GM21723 (cell line): Measurements from ENCODE around the gene C1orf21.

Experiments
- ATAC-seq: cut with Tn5 transposase; IDR thresholded peaks from one replicate; pipeline ENCODE4 v1.9.1; 2021; ENCODE audit warnings: mild to moderate bottlenecking, moderate library complexity; ENCODE audit not compliant: unreplicated experiment

Gene C1orf21

GRCh38 chr1:184408580-184408979 lies 21.8 kb downstream of the C1orf21 start:
- no peak for ATAC-seq

DNA sequence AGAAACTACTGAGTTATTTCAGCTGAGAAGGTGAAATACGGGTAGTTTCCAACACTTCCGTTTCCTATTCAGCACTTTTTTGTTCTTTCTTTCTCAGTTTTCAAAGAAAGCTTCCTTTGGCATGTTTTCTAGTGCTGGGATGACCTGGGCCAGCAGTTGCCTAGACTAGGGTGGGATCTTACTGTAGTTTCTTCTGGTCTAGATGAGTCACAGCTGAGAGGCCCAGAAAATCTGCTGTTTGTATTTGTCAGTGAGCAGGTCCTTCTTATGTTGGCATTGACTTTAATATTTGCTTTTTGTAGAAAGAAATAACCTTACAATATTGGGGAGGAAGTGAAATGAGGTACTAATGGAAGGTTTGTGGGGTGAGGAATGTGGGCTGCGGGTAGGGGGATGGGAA lies 22.2 kb downstream of the C1orf21 start:
- ATAC-seq = no peak

DNA sequence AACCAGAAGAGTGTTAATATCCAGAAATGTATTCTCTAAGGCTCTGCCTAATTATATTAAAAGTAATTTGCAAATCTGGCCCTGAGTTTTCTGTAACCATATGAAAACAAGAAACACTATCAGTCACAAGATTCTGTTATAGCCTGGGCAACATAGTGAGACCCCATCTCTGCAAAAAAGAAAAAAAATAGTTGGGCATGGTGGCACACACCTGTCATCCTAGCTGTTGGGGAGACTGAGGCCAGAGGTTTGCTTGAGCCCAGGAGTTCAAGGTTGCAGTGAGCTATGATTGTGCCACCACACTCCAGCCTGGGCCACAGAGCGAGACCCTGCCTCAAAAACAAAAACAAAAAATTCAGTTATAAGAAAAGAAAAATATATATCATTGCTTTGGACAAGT lies 25.6 kb downstream of the C1orf21 start:
- no peak for ATAC-seq

DNA sequence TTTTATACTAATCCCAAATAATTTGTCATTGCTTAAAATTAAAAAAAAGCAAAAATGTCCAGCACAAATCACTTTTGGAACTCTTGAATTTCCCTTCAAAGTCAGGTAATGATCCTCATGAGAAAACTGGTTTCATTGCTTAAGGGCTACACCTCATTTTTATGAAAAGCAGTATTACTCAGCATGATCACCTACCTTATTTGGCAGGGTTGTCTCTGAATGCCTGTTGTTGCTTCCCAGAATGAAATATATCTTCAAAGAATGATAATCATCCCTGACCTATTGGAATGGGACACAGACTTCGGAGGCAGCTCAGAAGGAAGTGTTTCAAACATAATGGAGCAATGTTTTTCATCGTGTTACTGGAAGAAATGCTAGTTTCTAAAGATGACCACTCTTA lies 29.7 kb downstream of the C1orf21 start:
- no peak for ATAC-seq

- ATAC-seq = no peak
Observed at GRCh38 chr1:184416946-184417345, 30.1 kb downstream of the C1orf21 start.

- ATAC-seq = no peak
Observed at GRCh38 chr1:184417916-184418315, 31.1 kb downstream of the C1orf21 start.

DNA sequence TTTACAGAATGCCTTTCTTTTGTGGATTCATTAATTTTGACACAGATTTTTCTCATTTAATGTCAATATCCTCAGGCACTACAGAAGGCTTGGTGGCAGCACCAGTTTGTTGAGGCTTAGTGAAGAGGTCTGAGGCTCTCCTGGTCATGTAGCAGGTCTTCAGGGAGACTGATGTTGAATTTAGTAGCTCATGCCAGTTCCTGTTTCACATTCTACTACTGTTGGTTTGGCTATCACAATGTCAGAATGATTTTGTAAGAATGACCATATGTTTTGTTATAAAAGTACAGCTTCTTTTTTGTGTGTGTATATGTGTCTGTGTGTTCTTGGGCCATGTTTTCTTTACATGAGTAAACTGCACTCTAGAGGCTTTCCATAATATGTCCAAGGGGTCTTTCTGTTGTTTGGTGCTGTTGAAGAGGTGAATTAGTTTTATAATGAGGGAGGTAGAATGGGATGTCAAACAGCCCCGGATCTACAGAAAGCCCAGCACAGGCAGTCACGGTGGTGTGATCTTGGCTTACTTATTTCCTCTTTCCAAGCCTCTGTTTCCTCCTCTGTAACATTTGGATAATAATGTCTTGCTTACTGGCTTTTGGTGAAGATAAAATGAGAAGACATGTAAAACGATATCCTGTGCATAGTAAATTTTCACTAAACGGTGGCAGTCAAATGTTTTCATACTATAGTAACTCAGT lies 32.0 kb downstream of the C1orf21 start:
- no peak for ATAC-seq

DNA sequence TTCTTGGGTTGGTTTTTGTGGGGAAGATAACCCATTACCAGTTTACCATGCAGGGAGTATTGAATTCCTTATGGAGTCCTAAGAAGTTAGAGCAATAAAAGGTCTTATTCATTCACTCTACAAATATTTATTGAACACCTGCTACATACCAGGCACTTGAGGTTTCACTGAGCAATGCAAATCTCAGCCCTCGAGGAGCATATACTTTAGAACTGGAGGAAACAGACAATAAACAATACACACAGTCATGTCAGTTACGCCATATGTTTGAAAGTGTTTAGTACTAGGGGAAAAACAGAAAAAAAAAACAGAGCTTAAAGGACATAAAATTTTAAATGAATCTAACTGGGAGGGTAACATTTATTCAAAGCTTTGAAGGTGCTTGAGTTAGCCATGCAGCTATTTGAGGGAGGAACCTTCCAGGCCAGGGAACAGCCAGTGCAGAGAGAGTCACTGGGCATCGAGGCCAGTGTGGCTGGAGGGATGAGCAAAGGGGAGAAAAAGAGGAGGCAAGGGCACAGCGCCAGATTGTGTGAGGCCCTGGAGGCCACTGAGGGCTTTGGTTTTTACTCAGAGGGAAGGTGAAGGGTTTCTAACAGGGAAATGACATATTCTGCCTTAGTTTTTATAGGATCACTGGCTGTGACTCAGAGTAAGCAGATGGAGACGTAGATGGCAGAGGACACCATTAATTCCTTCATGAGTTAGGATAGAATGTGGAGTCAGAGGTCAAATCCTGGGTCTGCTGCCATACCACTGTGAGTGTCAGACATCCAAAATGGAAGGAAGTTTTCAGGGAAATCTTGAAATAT lies 32.7 kb downstream of the C1orf21 start:
- no peak for ATAC-seq

DNA sequence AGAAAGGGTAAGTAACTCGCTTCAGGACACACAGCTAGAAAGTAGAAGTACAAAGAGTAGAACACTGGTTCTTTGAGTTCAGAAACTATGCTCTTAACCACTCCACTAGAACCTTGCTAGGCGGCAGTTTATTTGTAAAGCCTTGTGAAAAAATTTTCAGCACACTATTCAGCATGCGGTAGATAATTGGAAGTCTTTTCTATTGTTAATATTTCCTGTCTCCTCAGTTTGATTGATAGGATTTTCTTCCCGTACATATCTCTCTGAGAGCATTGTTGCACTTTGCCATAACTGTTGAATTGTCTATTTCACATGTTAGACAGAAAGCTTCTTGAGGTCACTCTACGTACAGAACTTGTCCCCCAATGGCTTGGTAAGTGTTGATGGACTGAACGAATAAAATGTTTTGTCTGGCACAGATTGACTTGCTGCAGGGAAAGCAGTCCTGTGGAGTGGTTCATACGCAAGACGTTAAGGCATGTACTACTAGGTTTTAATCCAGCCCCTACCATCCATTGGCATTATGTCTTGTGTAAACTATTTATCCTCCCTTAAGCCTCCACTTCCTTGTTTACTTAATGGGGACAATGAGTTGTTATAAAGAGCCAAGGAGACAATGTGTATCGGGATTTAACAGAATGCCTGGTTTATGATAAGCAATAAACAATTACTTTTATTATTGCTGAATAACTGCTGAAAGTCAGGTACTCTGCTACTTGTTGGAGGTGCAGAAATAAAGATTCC lies 35.8 kb downstream of the C1orf21 start:
- no peak for ATAC-seq

- ATAC-seq = no peak
Observed at GRCh38 chr1:184423649-184424048, 36.8 kb downstream of the C1orf21 start.

GRCh38 chr1:184424157-184424556 lies 37.3 kb downstream of the C1orf21 start:
- ATAC-seq = no peak

DNA sequence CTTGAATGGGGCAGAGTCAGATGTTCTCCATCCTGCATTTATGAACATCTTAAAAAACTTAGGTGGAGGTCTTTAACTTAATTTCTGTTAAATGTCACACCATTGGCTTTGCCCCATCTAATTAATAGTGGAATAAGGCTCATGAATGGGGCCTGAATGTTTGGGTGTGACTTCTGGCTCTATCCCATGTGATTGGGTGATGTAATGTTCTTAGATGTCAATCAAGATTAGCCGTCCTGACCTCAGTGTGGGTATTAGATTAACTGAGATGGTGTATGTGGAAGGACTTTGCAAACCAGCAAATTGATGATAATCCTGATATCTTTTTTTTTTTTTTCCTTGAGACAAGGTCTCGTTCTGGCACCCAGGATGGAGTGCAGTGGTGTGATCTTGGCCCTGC lies 38.1 kb downstream of the C1orf21 start:
- ATAC-seq = no peak

DNA sequence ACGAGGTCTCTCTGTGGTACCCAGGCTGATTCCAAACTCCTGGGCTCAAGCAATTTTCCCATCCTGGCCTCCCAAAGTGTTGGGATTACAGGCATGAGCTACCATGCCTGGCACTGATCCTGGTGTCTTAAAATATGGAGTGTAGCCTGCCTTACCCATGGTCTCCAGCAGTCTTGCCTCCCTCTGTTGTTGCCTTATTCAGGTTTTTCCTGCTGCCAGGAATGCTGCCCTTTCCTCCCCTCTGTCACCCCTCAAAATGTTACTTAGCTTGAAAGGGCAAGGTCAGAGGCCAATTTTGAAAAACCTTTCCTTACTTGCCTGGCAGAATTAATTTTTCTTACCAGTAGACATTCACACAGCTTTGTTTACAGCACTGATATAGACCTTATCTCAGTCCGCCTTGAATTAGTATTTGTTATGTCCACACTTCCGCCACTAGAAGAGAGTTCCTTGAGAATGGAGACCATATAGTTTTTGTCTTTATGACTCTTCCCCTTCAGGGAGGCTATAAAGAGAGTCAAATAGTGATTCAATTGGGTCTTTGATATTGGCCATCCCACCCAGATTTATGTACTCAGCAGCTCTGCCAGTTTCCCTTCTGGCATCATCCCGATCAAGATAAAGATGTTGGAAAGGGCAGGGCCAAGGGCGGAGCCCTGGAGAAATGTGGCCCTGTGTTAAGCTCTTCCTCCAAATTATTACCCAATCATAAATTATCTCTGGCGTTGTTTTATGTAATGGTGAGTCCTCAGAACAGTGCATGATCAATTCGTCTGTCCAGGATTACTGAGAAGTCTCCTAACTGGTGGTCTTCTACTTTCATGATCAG lies 38.8 kb downstream of the C1orf21 start:
- ATAC-seq = no peak

GRCh38 chr1:184426278-184426674 lies 39.4 kb downstream of the C1orf21 start:
- ATAC-seq = no peak

GRCh38 chr1:184427722-184428121 lies 40.9 kb downstream of the C1orf21 start:
- no peak for ATAC-seq

DNA sequence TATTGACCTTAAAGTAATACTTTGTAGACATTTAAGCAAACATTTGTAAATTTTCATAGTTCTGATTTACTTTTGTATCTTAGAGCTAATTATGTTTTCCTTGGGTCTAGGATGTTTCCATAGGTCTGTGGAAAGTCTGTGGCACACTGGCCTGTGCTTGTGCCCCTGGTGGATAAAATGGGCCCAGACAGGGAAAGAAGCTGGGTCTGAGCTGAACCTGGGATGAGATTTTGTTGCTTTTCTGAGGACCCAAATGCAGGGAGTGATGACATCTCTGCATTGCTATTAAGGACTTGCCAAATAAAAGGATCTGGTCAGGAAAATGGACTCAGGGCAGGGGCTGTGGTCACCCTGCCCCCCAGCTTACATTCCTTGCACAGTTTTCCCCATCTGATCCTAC lies 41.8 kb downstream of the C1orf21 start:
- ATAC-seq = no peak

GRCh38 chr1:184429335-184429734 lies 42.5 kb downstream of the C1orf21 start:
- ATAC-seq = no peak

DNA sequence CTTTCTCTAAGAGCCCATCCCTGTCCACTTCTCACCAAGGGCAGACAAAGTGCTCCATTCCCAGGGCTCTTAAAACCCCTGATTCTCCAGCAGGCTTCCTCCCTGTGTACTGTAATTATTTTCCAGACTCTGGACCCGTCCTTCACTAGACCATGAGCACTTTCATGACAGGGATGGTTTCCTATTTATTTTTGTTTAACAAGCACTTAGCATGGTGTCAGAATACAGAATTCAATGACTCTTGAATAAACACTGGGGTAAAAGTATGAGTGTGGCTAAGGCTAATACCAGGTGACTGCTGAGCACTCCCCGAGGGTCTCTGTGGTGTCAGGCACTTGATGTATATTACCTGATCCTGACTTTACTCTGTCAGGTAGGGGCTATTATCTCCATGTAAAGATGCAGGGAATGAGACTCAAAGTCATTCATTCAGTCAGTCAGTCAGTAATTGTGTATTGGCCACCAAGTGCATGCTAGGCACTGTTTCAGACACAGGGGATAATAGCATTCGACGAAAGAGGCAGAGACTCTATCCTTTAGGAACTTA lies 47.2 kb downstream of the C1orf21 start:
- no peak for ATAC-seq

- ATAC-seq = no peak
Observed at GRCh38 chr1:184437291-184437690, 50.5 kb downstream of the C1orf21 start.

DNA sequence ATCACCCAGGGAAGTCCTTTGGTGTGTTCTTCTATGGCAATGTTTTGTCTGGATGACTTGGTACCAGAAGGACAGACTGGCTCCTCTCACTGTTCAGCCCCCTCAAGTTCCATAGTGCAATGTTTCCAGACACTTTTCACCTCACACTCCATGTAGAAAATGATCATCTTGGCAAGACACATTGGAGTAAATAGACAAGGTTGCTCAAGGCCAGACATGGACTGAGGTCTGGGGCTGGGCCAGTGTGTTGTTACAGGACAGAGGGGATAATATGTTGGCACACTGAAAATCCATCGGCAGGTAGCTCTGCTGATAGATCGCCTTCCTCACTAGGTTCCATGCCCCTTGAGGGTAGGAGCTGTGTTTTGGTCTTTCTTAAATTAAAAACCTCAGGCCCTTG lies 51.5 kb downstream of the C1orf21 start:
- ATAC-seq = no peak

DNA sequence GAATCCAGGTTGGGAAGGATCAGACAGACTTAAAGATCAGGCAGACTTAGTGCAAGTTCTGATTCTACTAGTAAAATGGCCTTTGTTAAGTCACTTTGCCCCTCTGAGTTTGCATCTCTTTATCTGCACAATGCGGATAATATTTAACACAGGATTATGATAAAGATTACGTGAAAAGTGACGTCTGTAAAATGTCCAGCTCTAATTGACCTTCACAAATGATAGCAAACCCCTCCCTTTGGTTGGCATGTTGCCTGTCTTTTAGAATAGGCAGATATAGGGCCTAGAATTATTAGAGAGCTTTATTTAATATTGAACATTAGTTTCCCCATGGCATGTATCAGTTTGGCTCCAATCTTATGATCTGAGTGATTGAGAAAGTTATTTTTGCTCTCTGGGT lies 55.4 kb downstream of the C1orf21 start:
- ATAC-seq = no peak
